ENCODE data around the gene PRSS35. TPM values are rescaled to one million over a fixed set of nuclear protein-coding genes. Genes with fewer than 3 reads are reported as not detected.

The PRSS35 gene
- total and polyA plus RNA-seq, 2 of the 8 experiments (the other 6 are each of a cell fraction or from before 2014, with no cell fraction given) = 1.3 to 2.9 TPM

GRCh38 chr6:83517500-83517899 is 5.2 kb downstream of the PRSS35 start:
- H3K4me1 ChIP-seq (replicated peaks in 1 of 4; ENCODE audit: control insufficient read depth in 3 of 4, insufficient read depth in 4 of 4, low read length in 3 of 4) = peaks cover 0 to 2% (median 0%) of the 10 kb centered on the region in 4 experiments; a peak in 1 of 7 replicates
- peak; percentile 19 for FAIRE-seq
- no peak overlapping the region for H4K5ac ChIP-seq (ENCODE audit: insufficient read length, low read depth, low read length)
- no peaks in the 10 kb centered on the region for H4K20me1 ChIP-seq (replicated peaks in 1 of 2; ENCODE audit: control insufficient read depth in 1 of 2, insufficient read depth in 2 of 2, low read length in 2 of 2)
- no peak overlapping the region for H3K4ac ChIP-seq (replicated peaks; ENCODE audit: insufficient read length, low read depth, low read length)
- H3K23me2 ChIP-seq (ENCODE audit: low read depth, low read length) = peaks cover 6% of the 10 kb centered on the region
- no peak overlapping the region for H3K14ac ChIP-seq (ENCODE audit: insufficient read length)
- no peak overlapping the region for H2AFZ ChIP-seq (ENCODE audit: low read length)
- H3K36me3 ChIP-seq (ENCODE audit: control insufficient read depth in 2 of 4, insufficient read depth in 4 of 4, low read length in 3 of 4) = no peaks in the 10 kb centered on the region
- no peak overlapping the region for H4K91ac ChIP-seq (replicated peaks; ENCODE audit: insufficient read length, low read length)
- H2BK20ac ChIP-seq (ENCODE audit: low read length) = no peak overlapping the region
- no peak overlapping the region for H3K4me3 ChIP-seq (ENCODE audit: extremely low read depth in 1 of 4, insufficient read depth in 2 of 4, low read depth in 3 of 4, low read length in 4 of 4)
- no peak overlapping the region for H3K27ac ChIP-seq (ENCODE audit: low read depth, low read length)
- DNase-seq (ENCODE audit: low read depth in 1 of 2, low spot score in 2 of 2) = no peak
- ChIA-PET POLR2A (ENCODE audit: partially characterized antibody) (no interaction called here), CTCF (ENCODE audit: partially characterized antibody) (interaction anchor here (0.6 to 4.6 kb wide), 3 partner anchors 98 to 451 kb away, joined by 3 to 22 read pairs (median 3); no protein-coding TSS in a partner anchor)
- H3K56ac ChIP-seq (replicated peaks; ENCODE audit: insufficient read length, low read depth, low read length) = no peak overlapping the region
- H2BK15ac ChIP-seq (ENCODE audit: low read length) = no peak overlapping the region
- no peaks in the 10 kb centered on the region for H3K79me1 ChIP-seq (ENCODE audit: low read depth, low read length)
- H3K4me2 ChIP-seq (ENCODE audit: insufficient read depth in 1 of 2, low read depth in 2 of 2, low read length in 2 of 2) = peak overlapping the region in 1 of 2 experiments; percentile 37; a peak in 2 of 4 replicates
- H4K8ac ChIP-seq (ENCODE audit: extremely low read depth, insufficient read depth, low read length) = no peak overlapping the region
- no peak overlapping the region for H2BK12ac ChIP-seq (ENCODE audit: low read depth, low read length)
- H3K79me2 ChIP-seq (ENCODE audit: control insufficient read depth in 1 of 2, insufficient read depth in 2 of 2, low read length in 2 of 2) = no peaks in the 10 kb centered on the region
- H3K9me3 ChIP-seq (ENCODE audit: insufficient read depth in 2 of 2, low read depth in 1 of 2, low read length in 1 of 2) = no peaks in the 10 kb centered on the region
- no peak overlapping the region for H3K9ac ChIP-seq (replicated peaks in 1 of 4; ENCODE audit: extremely low read depth in 1 of 4, low read depth in 3 of 4, low read length in 3 of 4)
- no peak overlapping the region for H2AK5ac ChIP-seq (ENCODE audit: low read depth, low read length)
- no peak overlapping the region for H3K23ac ChIP-seq (ENCODE audit: insufficient read length)
- H3K18ac ChIP-seq (ENCODE audit: extremely low read depth, low read length) = no peak overlapping the region
- no peak overlapping the region for H2BK120ac ChIP-seq (replicated peaks; ENCODE audit: low read depth, low read length)
- WGBS, 2 experiments (ENCODE audit: extremely low coverage in 1 of 2, insufficient coverage in 1 of 2, insufficient read length in 1 of 2, insufficient replicate concordance in 2 of 2, low coverage in 1 of 2, low lambda C conversion rate in 2 of 2, missing lambda C conversion rate in 1 of 2) = 45% methylated on average over 1 of the region's 1 CpG; no CpG with 5 or more reads in 1 of the 2 experiments
- H2BK5ac ChIP-seq (ENCODE audit: low read depth, low read length) = no peak overlapping the region
- H3K27me3 ChIP-seq (replicated peaks in 1 of 4; ENCODE audit: control insufficient read depth in 3 of 4, extremely low read depth in 1 of 4, insufficient read depth in 3 of 4, low read length in 3 of 4) = no peaks in the 10 kb centered on the region
- TF ChIP-seq GTF2F1 (IDR thresholded peaks at IDR 0.05; ENCODE audit: borderline replicate concordance, low read depth, low read length) = no peak
- TF ChIP-seq RFX5 (IDR thresholded peaks at IDR 0.05; ENCODE audit: borderline replicate concordance, low read depth, low read length) = no peak
- TF ChIP-seq TCF12 (IDR thresholded peaks at IDR 0.05; ENCODE audit: low read depth, low read length) = no peak
- no peak for TF ChIP-seq SP2 (IDR thresholded peaks at IDR 0.05; ENCODE audit: low read length)
- TF ChIP-seq TEAD4 (IDR thresholded peaks at IDR 0.05; ENCODE audit: low read depth, low read length) = no peak
- TF ChIP-seq RXRA (IDR thresholded peaks at IDR 0.05; ENCODE audit: insufficient read depth, low read depth, low read length) = no peak
- TF ChIP-seq, protein P1, sequence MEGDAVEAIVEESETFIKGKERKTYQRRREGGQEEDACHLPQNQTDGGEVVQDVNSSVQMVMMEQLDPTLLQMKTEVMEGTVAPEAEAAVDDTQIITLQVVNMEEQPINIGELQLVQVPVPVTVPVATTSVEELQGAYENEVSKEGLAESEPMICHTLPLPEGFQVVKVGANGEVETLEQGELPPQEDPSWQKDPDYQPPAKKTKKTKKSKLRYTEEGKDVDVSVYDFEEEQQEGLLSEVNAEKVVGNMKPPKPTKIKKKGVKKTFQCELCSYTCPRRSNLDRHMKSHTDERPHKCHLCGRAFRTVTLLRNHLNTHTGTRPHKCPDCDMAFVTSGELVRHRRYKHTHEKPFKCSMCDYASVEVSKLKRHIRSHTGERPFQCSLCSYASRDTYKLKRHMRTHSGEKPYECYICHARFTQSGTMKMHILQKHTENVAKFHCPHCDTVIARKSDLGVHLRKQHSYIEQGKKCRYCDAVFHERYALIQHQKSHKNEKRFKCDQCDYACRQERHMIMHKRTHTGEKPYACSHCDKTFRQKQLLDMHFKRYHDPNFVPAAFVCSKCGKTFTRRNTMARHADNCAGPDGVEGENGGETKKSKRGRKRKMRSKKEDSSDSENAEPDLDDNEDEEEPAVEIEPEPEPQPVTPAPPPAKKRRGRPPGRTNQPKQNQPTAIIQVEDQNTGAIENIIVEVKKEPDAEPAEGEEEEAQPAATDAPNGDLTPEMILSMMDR (IDR thresholded peaks at IDR 0.05; ENCODE audit: control extremely low read depth in 1 of 3, insufficient read depth in 1 of 3, low read depth in 1 of 3, low read length in 3 of 3) = no peak
- no peak for TF ChIP-seq ATF3 (IDR thresholded peaks at IDR 0.05; ENCODE audit: insufficient read depth, low read depth, low read length)
